HG03060 (cell line): ENCODE data around the gene LCOR.

Source experiments
- ATAC-seq: cut with Tn5 transposase; IDR thresholded peaks from one replicate; pipeline ENCODE4 v1.9.1; 2021; ENCODE audit warnings: low read depth, moderate number of reproducible peaks; ENCODE audit not compliant: unreplicated experiment

The LCOR gene

DNA sequence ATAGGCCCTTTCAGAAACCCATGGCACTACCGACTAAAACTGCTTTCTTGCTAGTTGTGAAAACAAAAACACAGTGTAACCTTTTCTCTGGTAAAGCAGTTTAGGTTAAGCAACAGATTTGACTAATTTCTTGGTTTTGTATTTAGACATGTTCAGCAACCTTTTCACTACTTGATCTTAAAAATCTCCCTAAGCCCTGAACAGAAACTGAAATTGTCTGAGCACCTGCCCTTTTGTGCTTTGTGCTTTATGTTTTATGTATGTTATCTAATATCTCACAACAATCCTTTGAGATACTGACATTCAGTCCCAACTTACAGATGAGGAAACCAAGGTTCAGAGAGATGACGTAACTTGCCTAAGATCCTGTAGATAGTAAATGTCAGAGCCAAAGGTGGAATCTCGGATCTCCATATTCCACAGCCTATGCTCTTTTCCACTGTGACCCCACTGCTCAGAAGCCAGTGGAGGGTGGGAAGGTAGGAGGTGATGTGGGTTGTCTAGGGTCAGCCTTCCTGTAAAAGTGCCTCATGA, 146.6 kb downstream of the LCOR start:
- no peak for ATAC-seq

DNA sequence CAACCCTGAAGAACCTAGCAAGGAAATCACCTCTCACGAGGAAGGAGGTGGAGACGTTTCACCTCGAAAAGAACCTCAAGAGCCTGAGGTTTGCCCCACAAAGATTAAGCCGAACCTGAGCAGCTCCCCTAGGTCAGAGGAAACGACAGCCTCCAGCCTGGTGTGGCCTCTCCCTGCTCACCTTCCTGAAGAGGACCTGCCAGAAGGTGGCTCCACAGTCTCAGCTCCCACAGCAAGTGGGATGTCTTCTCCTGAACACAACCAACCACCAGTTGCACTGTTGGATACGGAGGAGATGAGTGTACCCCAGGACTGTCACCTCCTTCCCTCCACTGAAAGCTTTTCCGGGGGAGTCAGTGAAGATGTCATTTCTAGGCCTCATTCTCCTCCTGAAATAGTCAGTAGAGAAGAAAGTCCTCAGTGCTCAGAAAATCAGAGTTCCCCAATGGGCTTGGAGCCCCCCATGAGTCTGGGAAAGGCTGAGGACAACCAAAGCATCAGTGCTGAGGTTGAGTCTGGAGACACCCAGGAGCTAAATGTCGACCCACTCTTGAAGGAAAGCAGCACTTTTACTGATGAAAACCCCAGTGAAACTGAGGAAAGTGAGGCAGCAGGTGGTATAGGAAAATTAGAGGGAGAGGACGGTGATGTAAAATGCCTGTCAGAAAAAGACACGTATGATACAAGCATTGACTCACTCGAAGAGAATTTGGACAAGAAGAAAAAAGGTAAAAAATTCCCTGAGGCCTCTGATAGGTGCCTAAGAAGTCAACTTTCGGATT, 150.2 kb downstream of the LCOR start:
- no peak for ATAC-seq

DNA sequence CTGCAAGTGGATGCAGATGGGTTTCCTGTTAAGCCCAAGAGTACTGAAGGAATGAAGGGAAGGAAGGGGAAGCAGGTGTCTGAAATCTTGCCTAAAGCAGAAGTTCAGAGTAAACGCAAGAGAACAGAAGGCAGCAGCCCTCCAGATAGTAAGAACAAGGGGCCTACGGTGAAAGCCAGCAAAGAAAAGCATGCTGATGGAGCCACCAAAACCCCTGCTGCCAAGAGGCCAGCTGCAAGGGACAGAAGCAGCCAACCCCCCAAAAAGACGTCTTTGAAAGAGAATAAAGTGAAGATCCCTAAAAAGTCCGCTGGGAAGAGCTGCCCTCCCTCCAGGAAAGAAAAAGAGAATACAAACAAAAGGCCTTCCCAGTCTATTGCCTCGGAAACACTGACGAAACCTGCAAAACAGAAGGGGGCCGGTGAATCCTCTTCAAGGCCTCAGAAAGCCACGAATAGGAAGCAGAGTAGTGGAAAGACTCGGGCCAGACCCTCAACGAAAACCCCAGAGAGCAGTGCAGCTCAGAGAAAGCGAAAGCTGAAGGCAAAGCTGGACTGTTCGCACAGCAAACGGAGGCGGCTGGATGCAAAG, 152.5 kb downstream of the LCOR start:
- ATAC-seq, result no peak

DNA sequence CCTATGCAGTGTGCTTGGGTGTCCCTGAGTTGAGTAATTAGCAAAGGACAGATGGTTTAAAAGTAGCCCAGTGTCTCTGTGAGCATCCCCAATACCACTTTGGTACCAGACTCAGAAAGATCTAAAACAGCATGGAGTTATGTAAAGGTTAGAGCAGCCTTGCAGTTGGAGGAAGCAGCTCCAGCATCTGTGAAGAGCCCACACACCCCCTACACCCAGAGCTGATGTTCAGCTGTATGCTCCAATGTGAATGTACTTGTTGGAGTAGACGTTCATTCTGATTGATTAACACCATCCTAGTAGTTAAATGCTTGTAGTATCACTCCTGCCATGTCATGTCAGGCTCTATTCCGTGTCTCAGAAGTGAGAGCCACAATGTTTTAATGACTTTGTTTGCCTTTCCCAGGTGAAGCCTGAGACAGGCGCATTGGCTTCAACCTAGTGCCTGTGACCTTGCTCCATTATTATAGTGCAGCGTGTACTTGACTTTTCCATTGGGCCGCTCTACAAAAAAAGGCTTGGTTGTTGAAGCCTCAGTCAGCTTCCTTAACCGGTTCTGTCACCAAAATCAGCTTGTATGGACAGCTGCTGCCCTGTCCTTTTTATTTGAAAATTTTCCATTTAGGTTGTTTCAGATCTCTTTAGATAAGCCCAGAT, 154.2 kb downstream of the LCOR start:
- no peak for ATAC-seq

DNA sequence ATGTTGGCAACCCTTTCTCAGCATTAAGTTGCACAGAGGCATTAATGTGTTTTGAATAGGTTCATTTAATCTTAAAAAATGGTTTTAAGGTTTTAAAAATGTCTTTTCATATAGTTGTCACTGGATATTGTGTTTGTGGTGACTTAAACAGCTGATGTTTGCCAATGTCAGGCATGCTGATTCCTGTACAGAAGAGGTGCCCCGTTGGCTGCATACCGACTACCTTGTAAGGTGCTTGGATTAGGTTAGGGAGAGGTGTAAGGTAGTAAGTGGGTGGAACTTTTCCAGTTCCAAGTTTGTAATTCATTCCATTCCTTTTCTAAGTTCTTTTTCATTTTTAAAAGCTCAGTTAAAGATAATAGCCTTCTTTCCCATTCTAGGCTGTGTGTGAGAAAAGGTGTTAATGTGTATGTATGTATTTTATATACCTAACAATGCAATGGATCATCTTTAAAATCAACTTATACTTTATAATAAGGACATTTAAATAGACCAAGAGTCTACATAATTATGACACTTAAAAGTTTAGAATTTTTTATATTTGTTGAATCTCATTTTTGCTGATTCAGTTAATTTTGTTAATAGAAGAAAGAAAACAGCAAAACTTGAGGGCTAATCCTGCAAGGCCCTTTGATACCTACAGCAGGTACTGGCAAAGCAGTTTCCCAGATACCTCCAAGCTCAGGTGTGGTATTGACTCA, 155.2 kb downstream of the LCOR start:
- ATAC-seq, result no peak

DNA sequence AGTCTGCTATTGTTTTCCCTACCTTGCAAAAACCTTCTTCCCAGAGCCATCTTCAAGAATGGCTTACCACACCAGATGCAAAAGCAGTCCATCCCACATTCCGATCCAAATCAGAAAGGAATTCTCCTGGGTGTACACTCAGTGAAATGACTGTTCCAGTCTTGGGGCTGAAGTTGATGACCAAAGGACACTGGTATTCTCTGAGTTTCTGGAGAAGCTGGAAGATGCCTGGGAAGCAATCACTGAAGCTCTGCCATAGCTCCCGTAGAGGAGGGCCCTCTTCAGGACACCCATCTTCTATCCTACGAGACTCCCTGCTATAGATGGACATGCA, 155.7 kb downstream of the LCOR start:
- no peak for ATAC-seq

DNA sequence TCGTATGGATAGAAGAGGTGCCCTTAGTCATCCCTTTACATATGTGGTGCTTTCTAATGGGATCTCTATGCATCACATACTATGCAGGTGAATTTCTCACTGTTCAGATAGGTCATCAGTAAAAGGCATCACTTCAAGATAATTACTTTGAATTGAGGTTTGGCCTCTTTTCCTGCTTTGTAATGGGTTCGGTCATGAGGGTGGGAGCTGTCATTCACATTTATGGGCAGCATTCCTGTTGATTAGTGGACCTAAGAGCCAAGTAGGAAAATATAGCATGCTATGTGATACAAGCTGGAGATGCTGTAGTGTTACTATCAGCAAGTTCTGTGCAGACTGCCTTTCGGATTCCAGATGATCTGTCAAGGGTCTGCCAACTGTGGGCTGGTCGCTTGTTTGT, 156.3 kb downstream of the LCOR start:
- ATAC-seq, result no peak

DNA sequence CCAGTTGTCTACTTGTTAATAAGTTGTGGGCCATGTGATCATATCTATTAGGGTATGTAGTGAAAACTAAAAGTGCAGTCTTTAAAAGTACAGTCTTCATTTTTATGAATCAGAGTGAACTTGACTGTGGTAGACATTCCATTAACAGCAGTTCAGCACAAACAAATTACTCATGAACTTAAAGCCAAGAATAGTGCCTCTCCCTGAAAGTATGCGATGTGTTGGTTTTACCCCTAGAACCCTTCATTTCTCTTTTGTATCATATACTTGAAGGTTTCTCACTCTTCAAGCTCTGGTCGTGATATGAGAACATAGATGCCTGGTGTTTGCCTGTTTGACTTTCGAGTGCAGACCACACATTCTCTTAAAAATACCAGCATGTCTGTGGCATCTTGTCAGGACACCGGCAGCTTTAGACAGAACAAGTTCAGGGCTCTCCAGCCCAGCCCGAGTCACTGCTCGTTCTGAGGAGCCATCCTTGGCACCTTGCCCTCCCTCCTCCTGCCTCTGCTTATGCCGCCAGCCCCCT, 159.3 kb downstream of the LCOR start:
- no peak for ATAC-seq

DNA sequence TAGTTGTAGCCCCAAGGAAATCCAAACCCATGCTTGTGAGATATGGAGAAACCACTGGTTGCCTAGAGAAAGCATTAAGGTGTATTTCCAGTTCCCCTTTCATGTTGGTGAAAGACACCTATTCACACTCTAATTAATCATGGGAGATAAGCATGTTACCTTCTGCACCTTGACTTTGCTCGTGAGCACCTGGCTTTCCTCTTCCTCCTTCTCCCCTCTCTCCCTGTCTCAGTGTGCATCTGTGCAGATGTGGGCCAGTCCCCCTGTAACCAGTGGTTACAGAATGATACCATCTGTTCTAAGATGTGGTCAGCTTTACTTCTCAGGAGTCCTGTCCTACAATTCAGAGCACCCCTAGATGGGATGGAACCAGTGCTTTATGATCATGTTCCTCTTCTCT, 160.6 kb downstream of the LCOR start:
- no peak for ATAC-seq

DNA sequence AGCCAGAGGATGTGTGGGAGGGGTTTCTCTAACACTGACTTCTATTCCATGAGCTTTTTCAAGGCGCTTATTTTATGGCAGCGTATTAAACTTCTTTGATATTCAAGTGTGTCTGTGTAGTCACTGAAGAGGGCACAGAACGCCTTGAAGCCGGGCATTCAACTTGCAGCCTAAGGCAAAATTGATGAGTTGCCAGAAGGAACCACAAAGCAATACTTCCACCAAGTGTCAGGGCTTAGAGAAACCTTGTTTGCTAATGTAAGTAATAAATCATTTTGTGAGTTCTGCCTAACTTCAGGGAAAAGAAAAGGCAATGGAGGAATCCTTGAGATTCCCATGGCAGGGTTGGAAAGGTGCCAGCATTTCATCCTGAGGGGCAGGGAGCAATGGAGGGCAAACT, 163.8 kb downstream of the LCOR start:
- no peak for ATAC-seq

DNA sequence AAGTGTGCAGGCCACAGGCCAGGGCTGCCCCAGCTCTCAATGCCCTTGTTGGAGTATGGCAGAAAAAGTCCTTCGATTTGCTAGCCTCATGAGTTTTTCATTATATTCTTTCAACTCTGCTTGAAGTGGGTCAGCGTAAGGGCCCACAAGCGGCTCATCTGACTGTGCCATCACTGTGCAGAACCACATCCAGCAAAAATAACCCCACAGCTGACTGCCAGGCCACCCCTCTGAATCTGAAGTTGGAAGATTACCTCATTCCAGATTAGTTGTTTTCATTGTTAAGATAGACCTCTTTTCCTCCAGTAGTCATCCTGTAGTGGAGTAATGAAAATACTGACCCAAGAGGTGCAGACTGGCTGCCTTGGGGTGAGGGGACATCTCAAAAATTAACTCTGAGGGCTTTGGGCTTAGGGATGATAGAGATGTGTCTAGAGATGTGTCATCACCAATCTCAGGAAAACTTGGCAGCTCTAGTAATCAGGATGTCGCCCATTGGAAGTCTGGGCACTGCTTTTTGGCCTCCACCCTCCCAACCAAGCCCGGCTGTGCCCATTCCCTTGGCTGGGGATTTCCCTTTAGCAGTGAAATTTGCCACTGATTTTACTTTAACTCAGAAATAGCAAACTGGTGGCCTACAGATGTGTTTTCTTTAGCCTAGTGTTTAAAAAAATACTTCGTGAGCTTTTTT, 164.3 kb downstream of the LCOR start:
- no peak for ATAC-seq

DNA sequence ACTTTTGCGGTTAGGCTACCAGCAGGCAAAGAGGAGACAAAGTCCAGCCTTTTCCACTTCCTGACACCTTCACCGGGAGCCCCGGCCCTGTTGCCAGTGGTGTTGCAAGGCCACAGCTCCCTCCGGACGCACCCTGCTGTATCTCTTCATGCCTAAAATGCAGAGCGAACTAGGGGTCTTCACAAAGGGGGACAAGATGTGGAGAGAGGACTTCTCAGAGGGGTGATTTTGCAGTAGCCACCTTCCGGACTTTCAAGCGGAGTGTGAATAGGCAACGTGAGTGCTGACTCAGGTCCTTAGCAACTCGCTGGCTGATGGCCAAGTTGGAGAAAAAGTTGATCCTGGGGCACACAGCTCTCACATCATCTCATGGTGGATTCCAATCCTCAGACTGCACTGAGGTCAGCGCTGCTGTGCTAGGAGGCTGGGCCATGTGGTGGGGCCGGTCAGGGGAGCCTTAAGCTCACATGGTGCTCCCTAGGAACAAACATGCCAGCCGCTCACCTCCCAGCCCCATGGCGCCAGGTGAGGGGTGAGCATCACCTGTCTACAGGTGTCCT, 166.3 kb downstream of the LCOR start:
- ATAC-seq, result no peak

DNA sequence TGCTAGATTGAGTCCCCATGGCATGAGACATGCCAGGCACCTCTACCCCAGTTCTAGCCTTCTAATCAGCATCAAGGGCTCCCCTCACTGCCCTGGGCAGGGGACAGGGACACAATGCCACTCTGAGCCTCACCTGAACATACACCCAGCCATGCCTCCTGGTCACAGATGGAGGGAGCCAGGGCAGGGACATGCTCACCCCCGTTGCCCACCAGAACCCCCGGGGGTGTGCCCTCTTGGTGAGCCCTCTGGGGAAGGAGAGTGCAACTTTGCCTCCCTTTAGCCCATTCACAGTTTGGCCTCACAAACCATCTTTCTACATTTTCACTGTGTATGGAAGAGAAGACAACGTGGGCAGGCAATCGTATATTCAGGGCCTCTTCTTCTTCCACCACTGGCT, 167.2 kb downstream of the LCOR start:
- ATAC-seq, result no peak

DNA sequence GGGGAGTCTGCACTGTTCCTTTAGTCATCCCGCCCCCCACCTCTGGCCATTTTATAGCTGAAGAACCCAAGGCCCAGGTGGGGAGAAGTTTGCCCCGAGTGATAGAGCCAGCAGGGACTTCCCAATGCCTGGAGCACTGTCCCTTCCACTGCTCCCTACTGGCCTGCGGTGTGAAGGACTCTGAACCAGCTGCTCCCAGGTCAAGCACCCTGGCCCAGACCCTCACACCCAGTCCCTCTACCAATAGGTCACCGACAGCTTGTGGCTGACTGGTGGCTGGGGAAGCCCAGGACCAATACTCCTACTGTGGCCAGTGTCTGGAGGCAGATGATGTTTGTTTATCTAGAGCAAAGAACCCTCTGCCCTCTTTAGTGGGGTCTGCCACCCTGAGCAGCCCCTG, 167.9 kb downstream of the LCOR start:
- ATAC-seq, result no peak

DNA sequence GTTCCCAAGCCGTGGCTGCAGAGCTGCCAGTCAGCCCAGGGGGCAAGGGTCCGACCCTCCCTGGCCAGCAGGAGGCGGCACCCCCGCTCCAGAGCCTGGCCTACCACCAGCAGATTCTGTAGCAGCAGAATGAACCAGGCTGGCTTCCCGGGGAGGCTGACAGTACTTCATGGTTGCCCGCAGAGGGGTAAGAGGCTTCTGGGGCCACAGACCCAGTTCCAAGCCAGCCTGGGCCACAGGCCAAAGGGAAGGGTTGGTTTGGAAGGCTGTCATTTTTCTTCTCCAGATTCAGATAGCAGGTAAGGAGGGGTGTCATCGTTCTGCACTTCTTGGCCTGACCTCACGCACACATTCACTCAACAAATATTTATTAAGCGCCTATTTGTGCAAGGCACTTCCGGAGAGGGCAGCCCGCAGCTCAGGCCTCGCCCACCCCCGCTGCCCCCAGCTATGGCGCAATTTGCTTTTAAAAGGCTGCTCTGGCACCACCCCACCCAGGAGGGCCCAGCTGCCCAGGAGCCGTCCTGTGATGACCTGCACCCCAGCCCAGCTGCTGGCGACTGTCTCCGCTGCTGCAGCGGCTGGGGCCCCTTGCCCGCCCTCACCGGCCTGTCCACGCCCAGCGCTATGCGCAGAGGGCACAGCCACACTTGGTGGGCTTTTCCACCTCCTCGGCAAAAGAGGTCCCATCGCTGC, 168.5 kb downstream of the LCOR start:
- no peak for ATAC-seq

DNA sequence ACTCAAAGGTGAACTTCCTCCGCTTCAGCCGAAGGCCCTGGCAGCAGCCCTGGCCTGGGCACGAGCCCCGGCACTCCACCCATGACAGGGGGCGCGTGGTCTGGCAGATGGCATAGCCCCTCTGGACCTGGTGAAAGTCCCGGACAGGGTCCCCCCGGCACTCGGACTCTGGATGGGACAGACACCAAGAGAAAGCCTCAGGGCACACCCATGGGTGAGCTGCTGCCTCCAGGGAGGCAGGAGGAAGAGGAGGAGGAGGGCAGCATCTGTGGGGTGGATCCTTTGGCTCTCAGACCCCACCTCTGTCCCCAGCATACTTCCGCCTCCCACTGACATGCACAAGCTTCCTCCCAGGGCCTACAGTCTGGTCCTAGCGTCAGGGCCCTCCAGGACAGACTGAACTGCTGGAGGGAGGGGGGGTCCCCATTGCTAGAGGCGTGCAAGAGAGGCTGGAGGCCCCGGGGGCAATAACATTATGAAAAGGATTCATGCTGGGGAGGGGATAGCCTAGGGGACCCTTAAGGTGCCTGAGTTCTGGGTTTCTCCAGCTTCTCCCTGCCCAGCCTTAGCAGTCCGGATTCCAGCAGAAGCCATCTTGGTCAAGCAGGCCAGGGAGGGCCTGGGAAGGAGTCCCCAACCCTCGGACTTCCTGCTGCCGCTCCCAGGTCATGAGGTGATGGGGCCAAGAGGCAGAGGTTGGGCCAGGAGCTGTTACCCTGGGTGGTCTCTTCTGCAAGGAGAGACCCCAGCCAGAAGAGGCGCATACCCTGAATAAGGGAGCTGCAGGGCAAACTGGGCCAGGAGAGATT, 169.3 kb downstream of the LCOR start:
- no peak for ATAC-seq

DNA sequence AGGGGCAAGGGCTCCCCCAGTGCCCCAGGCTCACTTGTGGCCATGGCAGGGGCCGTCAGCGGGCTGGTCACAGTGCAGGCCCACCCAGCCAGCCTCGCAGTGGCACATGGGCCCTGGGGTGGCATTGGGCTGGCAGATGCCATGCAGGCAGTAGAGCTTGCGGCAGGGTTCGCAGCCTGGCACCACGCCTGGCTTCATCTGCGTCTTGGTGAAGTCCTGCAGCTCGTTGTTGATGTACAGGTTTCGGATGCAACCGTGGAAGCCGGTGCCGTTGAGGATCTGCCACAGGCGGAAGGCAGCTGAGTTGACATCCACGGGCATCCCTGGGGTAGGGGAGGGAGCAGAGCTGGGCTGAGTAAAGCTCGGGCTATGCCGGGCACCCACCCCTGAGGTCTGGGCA, 170.6 kb downstream of the LCOR start:
- no peak for ATAC-seq

DNA sequence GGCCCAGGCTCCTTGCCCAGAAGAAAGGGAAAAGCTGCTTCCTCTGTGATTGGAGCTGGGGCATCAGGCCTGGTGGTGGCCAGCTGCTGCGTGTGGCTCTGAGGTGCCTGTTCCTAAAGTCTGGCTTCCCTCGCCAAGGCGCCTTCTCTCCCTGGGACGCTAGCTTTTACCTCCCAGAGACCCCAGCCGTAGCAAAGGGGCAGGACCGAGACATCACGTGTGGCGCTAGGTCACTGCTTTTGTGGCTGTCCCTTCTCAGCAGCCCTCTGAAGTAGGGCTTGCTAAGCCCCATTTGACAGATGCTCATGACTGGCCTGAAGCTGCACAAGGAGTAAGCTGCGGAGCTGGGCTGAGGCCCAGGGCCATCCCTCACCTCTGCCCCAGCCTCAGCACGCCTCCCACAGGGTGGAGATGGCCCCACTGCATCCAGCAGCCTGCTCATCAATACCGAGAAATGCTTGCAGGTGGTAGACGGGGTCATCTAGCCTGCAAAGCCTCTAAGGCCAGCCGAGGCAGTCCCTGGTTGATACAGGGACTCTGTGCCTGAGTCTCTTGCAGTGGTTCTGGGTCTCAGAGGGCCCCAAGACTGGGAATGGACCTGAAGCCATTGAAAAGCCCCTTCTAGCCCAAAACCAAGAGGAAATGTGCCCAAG, 171.2 kb downstream of the LCOR start:
- ATAC-seq, result no peak
